ENCODE measurements around the gene CALN1.

Gene CALN1

GRCh38 chr7:71801976-71802375, 610.2 kb downstream of the CALN1 start:
- no peaks in the 10 kb centered on the region for H3K36me3 ChIP-seq (ENCODE audit: insufficient read depth, low read length)
- H3K27me3 ChIP-seq (ENCODE audit: insufficient read depth, low read length): no peaks in the 10 kb centered on the region

GRCh38 chr7:71800321-71800720, 611.8 kb downstream of the CALN1 start:
- WGBS: 95% methylated on average over 11 of the region's 11 CpGs
- Histone ChIP-seq H3K9me3 (ENCODE audit: insufficient read depth, low read depth, low read length) (no peaks in the 10 kb centered on the region), H3K9ac (ENCODE audit: low read depth, low read length) (no peak overlapping the region), H3K4me1 (ENCODE audit: insufficient read depth, low read length) (no peaks in the 10 kb centered on the region), H3K27ac (ENCODE audit: low read depth, low read length) (no peak overlapping the region), H3K36me3 (ENCODE audit: insufficient read depth, low read length) (no peaks in the 10 kb centered on the region), H3K27me3 (ENCODE audit: insufficient read depth, low read length) (no peaks in the 10 kb centered on the region), H3K4me3 (ENCODE audit: low read length) (no peak overlapping the region)

More at GRCh38 chr7:71801976-71802375, 610.2 kb downstream of the CALN1 start:
- Histone ChIP-seq H3K27ac (ENCODE audit: low read depth, low read length) (no peak overlapping the region), H3K9ac (ENCODE audit: low read depth, low read length) (no peak overlapping the region), H3K4me3 (ENCODE audit: low read length) (no peak overlapping the region), H3K4me1 (ENCODE audit: insufficient read depth, low read length) (no peaks in the 10 kb centered on the region), H3K9me3 (ENCODE audit: insufficient read depth, low read depth, low read length) (peaks cover 4% of the 10 kb centered on the region; the same call in 1 of the 2 replicates)
- 91% methylated on average over 4 of the region's 4 CpGs for WGBS

- 96% methylated on average over 10 of the region's 10 CpGs for WGBS
- Histone ChIP-seq H3K27ac (ENCODE audit: low read depth, low read length) (no peak overlapping the region), H3K9me3 (ENCODE audit: insufficient read depth, low read depth, low read length) (no peaks in the 10 kb centered on the region), H3K36me3 (ENCODE audit: insufficient read depth, low read length) (no peaks in the 10 kb centered on the region), H3K9ac (ENCODE audit: low read depth, low read length) (no peak overlapping the region), H3K4me1 (ENCODE audit: insufficient read depth, low read length) (no peaks in the 10 kb centered on the region), H3K27me3 (ENCODE audit: insufficient read depth, low read length) (no peaks in the 10 kb centered on the region), H3K4me3 (ENCODE audit: low read length) (no peak overlapping the region)
Measured at GRCh38 chr7:71795410-71795809, 616.7 kb downstream of the CALN1 start.

DNA sequence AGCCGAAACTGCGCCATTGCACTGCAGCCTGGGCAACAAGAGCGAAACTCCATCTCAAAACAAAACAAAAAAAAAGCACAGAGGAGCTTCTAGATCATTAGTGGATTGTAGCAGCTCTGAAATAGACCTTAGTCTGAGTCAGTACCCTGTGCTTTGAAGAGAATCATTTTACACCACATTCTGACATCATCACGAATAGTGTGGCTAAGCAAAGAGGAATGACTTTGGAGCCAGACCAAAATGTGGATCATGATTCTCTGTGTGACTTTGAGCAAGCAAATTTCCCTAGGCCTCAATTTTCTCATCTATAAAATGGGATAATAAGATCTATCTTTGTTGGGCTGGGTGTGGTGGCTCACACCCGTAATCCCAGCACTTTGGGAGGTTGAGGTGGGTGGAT, 618.9 kb downstream of the CALN1 start:
- 90% methylated on average over 1 of the region's 5 CpGs for WGBS
- H3K4me1 ChIP-seq (ENCODE audit: insufficient read depth, low read length): no peaks in the 10 kb centered on the region
- peaks cover 1% of the 10 kb centered on the region for H3K9me3 ChIP-seq (ENCODE audit: insufficient read depth, low read depth, low read length)
- no peak overlapping the region for H3K9ac ChIP-seq (ENCODE audit: low read depth, low read length)
- H3K27ac ChIP-seq (ENCODE audit: low read depth, low read length): no peak overlapping the region
- H3K36me3 ChIP-seq (ENCODE audit: insufficient read depth, low read length): no peaks in the 10 kb centered on the region
- no peak overlapping the region for H3K4me3 ChIP-seq (ENCODE audit: low read length)
- no peaks in the 10 kb centered on the region for H3K27me3 ChIP-seq (ENCODE audit: insufficient read depth, low read length)

GRCh38 chr7:71787513-71787912, 624.6 kb downstream of the CALN1 start:
- Histone ChIP-seq H3K9me3 (ENCODE audit: insufficient read depth, low read depth, low read length) (peaks cover 22% of the 10 kb centered on the region), H3K36me3 (ENCODE audit: insufficient read depth, low read length) (peaks cover 2% of the 10 kb centered on the region; the same call in 1 of the 2 replicates), H3K27ac (ENCODE audit: low read depth, low read length) (no peak overlapping the region), H3K4me1 (ENCODE audit: insufficient read depth, low read length) (peaks cover 10% of the 10 kb centered on the region), H3K9ac (ENCODE audit: low read depth, low read length) (no peak overlapping the region), H3K27me3 (ENCODE audit: insufficient read depth, low read length) (peaks cover 7% of the 10 kb centered on the region; the same call in 1 of the 2 replicates), H3K4me3 (ENCODE audit: low read length) (no peak overlapping the region)
- 96% methylated on average over 15 of the region's 15 CpGs for WGBS

DNA sequence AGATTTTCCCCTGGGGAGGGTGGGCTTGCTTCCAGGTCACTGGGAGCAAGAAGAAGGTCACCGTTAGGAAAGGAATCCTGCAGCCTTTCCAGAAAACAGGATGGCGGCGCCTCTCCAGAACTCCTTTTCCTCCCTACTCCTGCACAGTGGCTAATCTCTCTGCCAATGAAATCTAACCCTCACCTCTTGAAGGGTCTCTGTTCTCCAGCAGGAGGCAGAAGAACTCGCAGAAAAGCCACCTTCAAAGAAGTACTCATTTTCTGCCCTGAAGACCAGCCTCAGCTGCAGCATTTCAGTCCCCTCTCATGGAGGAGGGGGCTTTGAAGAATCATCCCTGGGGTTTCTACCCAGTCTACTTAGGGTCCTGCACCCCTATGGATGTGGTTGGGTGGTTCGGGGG, 626.9 kb downstream of the CALN1 start:
- H3K36me3 ChIP-seq (ENCODE audit: insufficient read depth, low read length): peaks cover 2% of the 10 kb centered on the region; the same call in 1 of the 2 replicates

GRCh38 chr7:71784781-71785180, 627.4 kb downstream of the CALN1 start:
- Histone ChIP-seq H3K9me3 (ENCODE audit: insufficient read depth, low read depth, low read length) (peaks cover 22% of the 10 kb centered on the region), H3K36me3 (ENCODE audit: insufficient read depth, low read length) (peaks cover 2% of the 10 kb centered on the region; the same call in 1 of the 2 replicates), H3K27ac (ENCODE audit: low read depth, low read length) (no peak overlapping the region), H3K27me3 (ENCODE audit: insufficient read depth, low read length) (peaks cover 33% of the 10 kb centered on the region), H3K9ac (ENCODE audit: low read depth, low read length) (no peak overlapping the region), H3K4me3 (ENCODE audit: low read length) (no peak overlapping the region), H3K4me1 (ENCODE audit: insufficient read depth, low read length) (peaks cover 21% of the 10 kb centered on the region)
- WGBS: 93% methylated on average over 6 of the region's 6 CpGs

More for the DNA sequence above, 626.9 kb downstream of the CALN1 start:
- H3K4me3 ChIP-seq (ENCODE audit: low read length): no peak overlapping the region
- H3K4me1 ChIP-seq (ENCODE audit: insufficient read depth, low read length): peaks cover 18% of the 10 kb centered on the region
- WGBS: 97% methylated on average over 5 of the region's 5 CpGs
- peaks cover 22% of the 10 kb centered on the region for H3K9me3 ChIP-seq (ENCODE audit: insufficient read depth, low read depth, low read length)
- H3K9ac ChIP-seq (ENCODE audit: low read depth, low read length): no peak overlapping the region
- no peak overlapping the region for H3K27ac ChIP-seq (ENCODE audit: low read depth, low read length)
- H3K27me3 ChIP-seq (ENCODE audit: insufficient read depth, low read length): peaks cover 29% of the 10 kb centered on the region

DNA sequence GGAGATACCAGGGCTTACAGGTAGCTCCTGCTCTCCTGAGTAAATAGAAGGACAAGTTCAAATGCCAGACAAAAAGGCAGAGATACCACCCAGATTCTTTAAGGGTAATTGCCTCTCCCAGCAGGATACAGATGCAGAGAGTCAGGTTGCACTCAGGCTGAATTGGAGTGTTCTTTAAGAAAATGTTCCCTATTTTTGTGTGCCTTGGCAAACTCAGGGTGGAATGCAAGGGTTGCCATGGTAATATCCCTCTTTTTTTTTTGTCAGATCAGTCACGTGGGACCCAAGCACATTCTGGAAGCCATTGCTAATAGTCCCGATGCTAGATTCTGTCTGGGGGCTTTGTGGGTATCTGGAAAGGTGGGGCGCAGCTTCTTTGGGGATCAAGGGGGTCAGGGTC, 628.0 kb downstream of the CALN1 start:
- Histone ChIP-seq H3K4me1 (ENCODE audit: insufficient read depth, low read length) (peaks cover 21% of the 10 kb centered on the region), H3K9me3 (ENCODE audit: insufficient read depth, low read depth, low read length) (peaks cover 22% of the 10 kb centered on the region), H3K4me3 (ENCODE audit: low read length) (no peak overlapping the region), H3K27ac (ENCODE audit: low read depth, low read length) (no peak overlapping the region), H3K36me3 (ENCODE audit: insufficient read depth, low read length) (peaks cover 2% of the 10 kb centered on the region; the same call in 1 of the 2 replicates), H3K27me3 (ENCODE audit: insufficient read depth, low read length) (peaks cover 39% of the 10 kb centered on the region), H3K9ac (ENCODE audit: low read depth, low read length) (no peak overlapping the region)
- WGBS: 44% methylated on average over 3 of the region's 3 CpGs

DNA sequence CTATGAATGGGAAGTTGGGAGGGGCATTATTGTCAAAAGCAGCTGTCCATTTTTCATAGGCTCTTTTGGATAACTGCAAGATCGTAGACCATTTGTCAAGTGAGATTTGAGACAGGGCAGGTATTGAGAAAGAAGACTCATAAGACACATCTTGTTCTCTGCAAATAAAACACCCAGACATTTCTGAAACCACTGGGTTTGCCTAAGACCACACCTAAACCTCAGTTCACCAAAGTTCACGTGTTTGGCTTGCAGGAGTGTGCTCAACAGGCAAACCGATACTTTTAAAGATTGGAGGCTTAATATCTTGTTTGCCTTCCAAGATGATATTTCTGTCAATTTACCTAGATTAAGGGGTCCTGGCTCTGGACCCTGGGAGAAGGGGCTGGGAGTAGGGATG, 628.4 kb downstream of the CALN1 start:
- H3K9me3 ChIP-seq (ENCODE audit: insufficient read depth, low read depth, low read length): peaks cover 22% of the 10 kb centered on the region
- no peak overlapping the region for H3K27ac ChIP-seq (ENCODE audit: low read depth, low read length)
- H3K4me3 ChIP-seq (ENCODE audit: low read length): no peak overlapping the region
- H3K9ac ChIP-seq (ENCODE audit: low read depth, low read length): no peak overlapping the region
- H3K27me3 ChIP-seq (ENCODE audit: insufficient read depth, low read length): peaks cover 43% of the 10 kb centered on the region
- peaks cover 2% of the 10 kb centered on the region; the same call in 1 of the 2 replicates for H3K36me3 ChIP-seq (ENCODE audit: insufficient read depth, low read length)
- WGBS: 86% methylated on average over 3 of the region's 3 CpGs
- H3K4me1 ChIP-seq (ENCODE audit: insufficient read depth, low read length): peaks cover 21% of the 10 kb centered on the region

DNA sequence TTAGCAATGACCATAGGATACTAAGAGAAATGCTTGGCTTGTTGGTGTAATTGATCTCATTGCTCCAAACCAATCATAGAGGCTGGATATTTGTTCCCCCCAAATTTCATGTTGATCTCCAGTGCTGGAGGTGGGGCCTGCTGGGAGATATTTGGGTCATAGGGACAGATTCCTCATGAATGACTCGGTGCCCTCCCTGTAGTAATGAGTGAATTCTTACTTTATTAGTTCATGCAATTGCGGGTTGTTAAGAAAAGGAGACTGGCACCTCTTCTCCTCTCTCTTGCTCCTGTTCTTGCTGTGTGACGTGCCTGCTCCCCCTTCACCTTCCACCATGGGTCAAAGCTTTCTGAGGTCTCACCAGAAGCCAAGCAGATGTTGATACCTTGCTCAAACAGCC, 630.1 kb downstream of the CALN1 start:
- no peaks in the 10 kb centered on the region for H3K36me3 ChIP-seq (ENCODE audit: insufficient read depth, low read length)
- peaks cover 8% of the 10 kb centered on the region; the same call in 1 of the 2 replicates for H3K9me3 ChIP-seq (ENCODE audit: insufficient read depth, low read depth, low read length)
- 96% methylated on average over 3 of the region's 3 CpGs for WGBS
- H3K9ac ChIP-seq (ENCODE audit: low read depth, low read length): no peak overlapping the region
- no peak overlapping the region for H3K27ac ChIP-seq (ENCODE audit: low read depth, low read length)
- no peak overlapping the region for H3K4me3 ChIP-seq (ENCODE audit: low read length)
- H3K4me1 ChIP-seq (ENCODE audit: insufficient read depth, low read length): peaks cover 21% of the 10 kb centered on the region
- H3K27me3 ChIP-seq (ENCODE audit: insufficient read depth, low read length): peaks cover 53% of the 10 kb centered on the region

DNA sequence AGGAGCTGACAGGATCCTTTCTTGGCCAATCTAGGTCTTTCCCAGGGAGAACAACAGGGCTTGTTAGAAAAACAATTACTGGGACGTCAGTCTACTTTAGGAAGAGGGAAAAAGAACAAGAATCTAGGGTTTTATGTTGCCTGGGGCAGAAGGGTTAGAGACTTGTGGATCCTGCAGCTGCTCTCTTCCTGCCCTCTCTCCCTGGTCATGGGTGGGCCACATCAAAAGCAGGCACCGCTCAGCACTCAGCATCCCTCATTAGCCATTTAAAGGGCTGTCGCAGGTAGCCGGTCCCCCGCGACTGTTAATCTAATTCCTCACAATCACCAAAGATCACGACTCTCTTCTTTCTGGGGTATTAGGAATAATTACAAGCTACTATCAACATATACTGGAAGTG, 631.9 kb downstream of the CALN1 start:
- WGBS: 14% methylated on average over 6 of the region's 7 CpGs
- Histone ChIP-seq H3K9ac (ENCODE audit: low read depth, low read length) (no peak overlapping the region), H3K4me3 (ENCODE audit: low read length) (no peak overlapping the region), H3K27me3 (ENCODE audit: insufficient read depth, low read length) (peaks cover 53% of the 10 kb centered on the region), H3K36me3 (ENCODE audit: insufficient read depth, low read length) (no peaks in the 10 kb centered on the region), H3K9me3 (ENCODE audit: insufficient read depth, low read depth, low read length) (no peaks in the 10 kb centered on the region), H3K27ac (ENCODE audit: low read depth, low read length) (no peak overlapping the region), H3K4me1 (ENCODE audit: insufficient read depth, low read length) (peaks cover 21% of the 10 kb centered on the region)

DNA sequence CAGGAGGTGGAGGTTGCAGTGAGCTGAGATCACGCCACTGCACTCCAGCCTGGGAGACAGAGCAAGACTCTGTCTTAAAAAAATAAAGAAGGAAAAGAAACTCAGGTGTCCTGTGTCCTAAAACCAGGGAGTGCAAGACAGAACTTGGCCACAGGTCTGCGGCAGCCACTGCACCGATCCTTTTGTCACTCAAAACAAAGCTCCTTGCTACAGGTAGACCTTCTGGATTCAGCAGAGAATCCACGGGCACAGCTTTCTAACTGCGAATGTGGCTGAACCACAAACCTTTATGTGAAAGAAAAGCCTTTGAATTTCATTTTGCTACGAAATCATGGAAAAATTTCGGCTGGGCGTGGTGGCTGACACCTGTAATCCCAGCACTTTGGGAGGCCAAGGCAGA, 634.9 kb downstream of the CALN1 start:
- Histone ChIP-seq H3K27ac (ENCODE audit: low read depth, low read length) (no peak overlapping the region), H3K4me1 (ENCODE audit: insufficient read depth, low read length) (peaks cover 11% of the 10 kb centered on the region; the same call in 1 of the 2 replicates), H3K36me3 (ENCODE audit: insufficient read depth, low read length) (no peaks in the 10 kb centered on the region), H3K27me3 (ENCODE audit: insufficient read depth, low read length) (peaks cover 44% of the 10 kb centered on the region), H3K9ac (ENCODE audit: low read depth, low read length) (no peak overlapping the region), H3K4me3 (ENCODE audit: low read length) (no peak overlapping the region), H3K9me3 (ENCODE audit: insufficient read depth, low read depth, low read length) (no peaks in the 10 kb centered on the region)
- 94% methylated on average over 8 of the region's 8 CpGs for whole genome bisulfite sequencing

All from HUES64 (cell line).